OCI-M2 (cell line): ENCODE measurements around the gene BCAM.
A peak's percentile ranks its signal among the peaks of the same experiment; 100 is the strongest.
"Not testable (repeated sequence)": the region's sequence is repeated elsewhere in the genome, so short reads cannot be mapped to it uniquely, and the experiment has no call there.

Source experiments
- DNase-seq: peaks from one replicate; lab custom pipeline; 2025; ENCODE audit not compliant: unreplicated experiment; lab: John Stamatoyannopoulos, UW

Gene BCAM

DNA sequence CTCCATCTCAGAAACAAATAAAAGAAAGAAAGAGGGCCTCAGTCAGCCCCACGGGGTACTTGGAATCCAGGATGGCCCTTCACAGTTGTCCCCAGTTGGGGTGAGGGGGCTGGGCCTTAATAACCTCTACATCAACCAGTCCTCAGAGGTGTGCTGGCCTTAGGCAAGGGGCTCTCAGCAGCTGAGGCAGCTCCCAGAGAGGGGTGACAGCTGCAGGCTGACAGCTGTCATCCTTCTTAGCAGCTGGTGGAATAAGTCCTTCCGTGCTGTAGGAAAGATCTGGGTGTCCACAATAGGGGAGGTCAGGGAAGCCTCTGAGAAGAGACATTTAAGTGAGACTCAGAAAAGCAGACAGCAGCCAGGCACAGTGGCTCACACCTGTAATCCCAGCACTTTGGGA is 7.4 kb downstream of the BCAM start:
- DNase-seq, result no peak

DNA sequence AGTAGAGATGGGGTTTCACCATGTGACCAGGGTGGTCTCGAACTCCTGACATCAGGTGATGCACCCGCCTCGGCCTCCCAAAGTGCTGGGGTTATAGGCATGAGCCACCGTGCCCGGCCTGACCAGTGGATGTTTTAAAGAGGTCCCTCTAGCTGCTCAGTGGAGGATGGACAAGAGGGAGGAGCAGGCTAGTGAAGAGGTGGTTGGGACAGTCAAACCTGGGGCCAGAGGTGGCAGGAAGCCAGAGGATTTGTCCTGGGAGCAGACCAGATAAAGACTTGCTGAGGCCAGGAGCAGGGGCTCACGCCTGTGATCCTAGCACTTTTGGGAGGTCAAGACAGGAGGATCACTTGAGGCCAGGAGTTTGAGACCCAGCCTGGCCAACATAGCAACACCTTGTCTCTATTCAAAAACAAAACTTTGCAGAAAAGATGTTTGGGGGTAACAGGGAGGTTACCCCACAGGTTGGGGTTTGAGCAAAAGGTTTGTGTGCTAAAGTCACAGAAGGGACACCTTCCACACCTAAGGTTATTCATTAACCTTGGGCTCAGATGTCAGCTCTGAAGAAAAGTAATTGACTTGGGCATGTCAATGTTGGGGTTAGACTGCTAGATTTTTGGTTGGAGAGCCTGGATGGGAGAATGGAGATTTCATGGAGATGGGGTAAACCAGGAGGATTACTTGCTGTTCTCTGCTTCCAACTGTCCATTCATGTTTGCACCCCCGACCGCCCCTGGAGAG is 9.0 kb downstream of the BCAM start:
- DNase-seq, result no peak

DNA sequence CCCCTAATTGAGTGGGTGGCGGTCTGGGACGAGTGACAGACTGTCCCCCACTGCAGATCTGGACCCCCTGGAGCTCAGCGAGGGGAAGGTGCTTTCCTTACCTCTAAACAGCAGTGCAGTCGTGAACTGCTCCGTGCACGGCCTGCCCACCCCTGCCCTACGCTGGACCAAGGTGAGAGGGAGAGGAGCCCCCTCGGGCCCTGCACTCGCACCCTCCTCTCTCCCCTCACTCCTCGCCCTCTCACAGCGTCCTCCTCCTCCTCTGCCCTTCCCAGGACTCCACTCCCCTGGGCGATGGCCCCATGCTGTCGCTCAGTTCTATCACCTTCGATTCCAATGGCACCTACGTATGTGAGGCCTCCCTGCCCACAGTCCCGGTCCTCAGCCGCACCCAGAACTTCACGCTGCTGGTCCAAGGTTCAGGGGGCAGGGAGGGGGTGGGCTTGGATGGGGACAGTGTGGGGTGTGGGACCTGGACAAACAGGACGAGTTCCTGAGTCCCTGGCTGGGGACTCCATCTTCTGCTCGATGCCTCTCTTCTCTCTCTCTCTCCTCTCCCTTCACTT is 9.6 kb downstream of the BCAM start:
- no peak for DNase-seq

DNA sequence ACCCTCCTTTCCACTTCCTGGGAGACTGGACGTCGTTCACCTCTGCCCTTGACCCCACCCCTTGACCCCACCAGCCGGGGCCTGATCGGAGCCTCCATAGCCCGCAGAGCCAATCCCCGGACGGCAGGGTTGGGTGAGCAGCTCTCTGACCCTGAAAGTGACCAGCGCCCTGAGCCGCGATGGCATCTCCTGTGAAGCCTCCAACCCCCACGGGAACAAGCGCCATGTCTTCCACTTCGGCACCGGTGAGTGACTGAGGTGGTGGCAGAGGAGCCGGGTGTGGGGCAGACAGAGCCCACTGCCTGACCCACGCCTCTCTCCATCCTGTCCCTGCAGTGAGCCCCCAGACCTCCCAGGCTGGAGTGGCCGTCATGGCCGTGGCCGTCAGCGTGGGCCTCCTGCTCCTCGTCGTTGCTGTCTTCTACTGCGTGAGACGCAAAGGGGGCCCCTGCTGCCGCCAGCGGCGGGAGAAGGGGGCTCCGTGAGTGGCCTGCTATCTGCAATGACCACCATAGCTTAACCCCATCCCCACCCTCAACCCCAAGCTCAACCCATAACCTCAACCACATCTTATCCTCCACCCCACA is 10.4 kb downstream of the BCAM start:
- DNase-seq, result no peak

DNA sequence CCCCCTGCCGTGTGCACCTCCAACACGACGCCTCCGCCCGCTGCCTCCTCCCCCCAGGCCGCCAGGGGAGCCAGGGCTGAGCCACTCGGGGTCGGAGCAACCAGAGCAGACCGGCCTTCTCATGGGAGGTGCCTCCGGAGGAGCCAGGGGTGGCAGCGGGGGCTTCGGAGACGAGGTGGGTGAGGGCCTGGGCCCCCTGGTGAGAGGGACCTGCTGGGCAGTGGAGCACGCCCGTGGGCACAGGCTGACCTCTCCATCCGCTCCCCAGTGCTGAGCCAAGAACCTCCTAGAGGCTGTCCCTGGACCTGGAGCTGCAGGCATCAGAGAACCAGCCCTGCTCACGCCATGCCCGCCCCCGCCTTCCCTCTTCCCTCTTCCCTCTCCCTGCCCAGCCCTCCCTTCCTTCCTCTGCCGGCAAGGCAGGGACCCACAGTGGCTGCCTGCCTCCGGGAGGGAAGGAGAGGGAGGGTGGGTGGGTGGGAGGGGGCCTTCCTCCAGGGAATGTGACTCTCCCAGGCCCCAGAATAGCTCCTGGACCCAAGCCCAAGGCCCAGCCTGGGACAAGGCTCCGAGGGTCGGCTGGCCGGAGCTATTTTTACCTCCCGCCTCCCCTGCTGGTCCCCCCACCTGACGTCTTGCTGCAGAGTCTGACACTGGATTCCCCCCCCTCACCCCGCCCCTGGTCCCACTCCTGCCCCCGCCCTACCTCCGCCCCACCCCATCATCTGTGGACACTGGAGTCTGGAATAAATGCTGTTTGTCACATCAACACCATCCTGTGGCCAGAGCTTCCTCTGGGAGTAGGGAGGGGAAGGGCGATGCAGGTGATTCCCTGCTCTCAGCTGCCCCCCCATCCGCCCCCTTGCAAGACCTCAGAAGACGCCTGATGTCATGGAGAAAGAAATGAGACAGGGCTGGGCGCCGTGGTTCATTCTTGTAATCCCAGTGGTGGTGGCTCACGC is 12.0 kb downstream of the BCAM start:
- DNase-seq, result no peak

DNA sequence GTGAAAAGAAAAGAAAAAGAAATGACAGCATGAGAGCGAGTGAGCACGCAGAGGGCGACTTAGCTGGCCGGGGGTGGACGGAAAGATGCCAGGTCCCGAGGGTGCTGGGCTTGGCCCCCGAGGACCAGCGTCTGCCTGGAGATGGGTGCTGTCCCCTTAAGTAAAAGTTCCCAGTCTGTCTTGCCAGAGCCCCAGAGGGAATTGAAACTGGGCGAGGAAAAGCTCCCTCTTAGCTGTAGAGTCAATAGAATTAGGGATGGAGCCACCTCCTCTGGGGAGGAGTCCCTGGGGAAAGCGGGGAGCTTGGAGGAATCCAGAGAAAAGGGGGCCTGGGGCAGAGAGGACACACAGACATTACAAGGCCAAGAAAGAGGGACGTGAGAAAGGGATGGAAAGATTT is 13.3 kb downstream of the BCAM start:
- DNase-seq, result no peak

DNA sequence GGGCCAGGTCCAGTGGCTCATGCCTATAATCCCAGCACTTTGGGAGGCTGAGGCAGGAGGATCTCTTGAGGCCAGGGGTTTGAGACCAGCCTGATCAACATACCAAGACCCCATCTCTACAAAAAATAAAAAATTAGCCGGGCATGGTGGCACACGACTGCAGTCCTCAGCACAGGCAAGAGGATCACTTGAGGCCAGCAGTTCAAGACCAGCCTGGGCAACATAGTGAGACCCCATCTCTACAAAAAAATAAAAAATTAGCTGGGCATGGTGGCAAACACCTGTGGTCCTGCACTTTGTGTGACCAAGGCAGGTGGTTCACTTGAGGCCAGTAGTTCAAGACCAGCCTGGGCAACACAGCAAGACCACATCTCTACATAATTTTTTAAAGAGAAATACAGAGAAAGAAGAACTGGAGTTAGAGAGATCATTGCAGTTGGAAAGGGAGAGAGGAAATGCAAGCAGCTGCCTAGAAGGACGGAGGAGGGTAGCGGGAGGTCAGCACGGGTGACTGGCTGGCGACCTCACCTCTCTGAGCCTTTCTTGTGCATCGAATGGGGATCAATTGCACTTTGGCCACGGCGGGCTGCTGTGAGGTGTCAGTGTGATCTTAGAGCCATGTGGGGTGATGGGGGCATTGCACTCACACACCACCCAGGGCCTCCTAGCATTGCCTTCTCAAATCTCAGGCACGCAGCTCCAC is 13.9 kb downstream of the BCAM start:
- DNase-seq, result no peak

DNA sequence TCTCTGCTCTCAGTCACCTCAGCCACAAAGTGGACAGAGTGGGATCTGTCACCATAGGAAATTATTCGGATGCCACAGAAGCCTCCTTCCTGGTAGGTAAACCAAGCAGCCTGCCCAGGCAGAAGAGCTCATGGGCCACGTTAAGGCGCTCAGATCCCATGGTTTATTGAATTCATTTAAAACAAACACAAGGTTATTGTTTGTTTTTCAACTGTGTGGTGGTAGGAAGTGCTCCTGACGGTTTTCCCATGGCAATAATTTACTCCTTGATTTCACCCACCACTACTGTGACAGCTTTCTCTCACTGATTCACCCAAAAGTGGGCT is 14.4 kb downstream of the BCAM start:
- no peak for DNase-seq

DNA sequence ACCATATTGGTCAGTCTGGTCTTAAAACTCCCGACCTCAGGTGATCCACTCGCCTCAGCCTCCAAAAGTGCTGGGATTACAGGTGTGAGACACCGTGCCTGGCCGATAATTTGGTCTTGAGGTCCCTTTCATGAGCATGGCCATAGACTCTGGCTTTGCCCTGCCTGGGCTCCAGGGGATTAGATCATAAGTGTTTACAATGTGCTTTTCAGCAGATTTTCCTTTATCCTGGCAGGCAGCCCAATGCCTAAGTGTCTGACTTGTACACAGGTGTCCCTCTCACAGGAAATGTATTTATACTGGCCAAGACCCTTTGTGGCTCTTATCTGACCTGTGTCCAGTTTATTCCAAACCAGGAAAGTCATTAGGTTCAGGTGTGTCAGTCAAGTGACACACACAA is 15.9 kb downstream of the BCAM start:
- DNase-seq, result no peak

DNA sequence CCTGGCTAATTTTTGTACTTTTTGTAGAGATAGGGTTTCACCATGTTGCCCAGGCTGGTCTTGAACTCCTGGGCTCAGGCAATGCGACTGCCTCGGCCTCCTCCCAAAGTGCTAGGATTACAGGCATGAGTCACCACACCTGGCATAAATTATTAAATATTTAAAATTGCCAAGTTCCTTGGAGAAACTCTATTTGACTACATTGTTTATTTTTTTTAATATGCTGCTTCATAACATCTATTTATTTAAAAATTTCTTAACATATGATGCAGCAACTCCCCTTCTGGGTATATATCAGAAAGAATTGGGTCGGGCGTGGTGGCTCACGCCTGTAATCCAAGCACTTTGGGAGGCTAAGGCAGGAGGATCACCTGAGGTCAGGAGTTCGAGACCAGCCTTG is 24.0 kb downstream of the BCAM start:
- DNase-seq, result not testable (repeated sequence)

DNA sequence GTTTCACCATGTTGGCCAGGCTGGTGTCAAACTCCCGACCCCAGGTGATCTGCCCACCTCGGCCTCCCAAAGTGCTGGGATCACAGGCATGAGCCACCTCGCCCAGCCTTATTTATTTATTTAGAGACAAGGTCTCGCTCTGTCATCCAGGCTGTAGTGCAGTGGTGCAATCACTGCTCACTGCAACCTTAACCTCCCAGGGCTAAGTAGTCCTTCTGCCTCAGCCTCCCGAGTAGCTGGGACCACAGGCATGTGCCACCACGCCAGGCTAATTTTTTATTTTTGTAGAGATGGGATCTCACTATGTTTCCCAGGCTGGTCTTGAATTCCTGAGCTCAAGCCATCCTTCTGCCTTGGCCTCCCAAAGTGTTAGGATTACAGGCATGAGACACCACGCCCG is 25.5 kb downstream of the BCAM start:
- not testable (repeated sequence) for DNase-seq

DNA sequence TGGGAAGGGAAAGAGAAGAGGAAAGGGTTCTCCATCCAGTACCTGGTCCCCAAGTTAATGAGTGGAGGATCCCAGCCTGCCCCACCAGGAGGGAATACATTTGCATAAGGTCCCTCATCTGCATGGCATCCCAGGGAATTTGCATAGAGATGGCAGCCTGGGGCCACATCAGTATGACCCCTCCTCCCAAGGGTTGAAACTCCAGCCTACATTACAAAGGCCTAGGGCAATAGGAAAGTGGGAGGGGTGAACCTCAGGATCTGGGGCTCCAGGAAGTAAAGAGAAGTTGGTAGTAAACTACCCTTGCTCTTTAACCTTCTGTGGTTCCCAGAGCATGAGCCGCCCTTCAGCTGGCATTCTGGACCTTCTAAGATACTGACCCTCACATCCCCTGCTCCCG is 30.4 kb downstream of the BCAM start:
- no peak for DNase-seq

DNA sequence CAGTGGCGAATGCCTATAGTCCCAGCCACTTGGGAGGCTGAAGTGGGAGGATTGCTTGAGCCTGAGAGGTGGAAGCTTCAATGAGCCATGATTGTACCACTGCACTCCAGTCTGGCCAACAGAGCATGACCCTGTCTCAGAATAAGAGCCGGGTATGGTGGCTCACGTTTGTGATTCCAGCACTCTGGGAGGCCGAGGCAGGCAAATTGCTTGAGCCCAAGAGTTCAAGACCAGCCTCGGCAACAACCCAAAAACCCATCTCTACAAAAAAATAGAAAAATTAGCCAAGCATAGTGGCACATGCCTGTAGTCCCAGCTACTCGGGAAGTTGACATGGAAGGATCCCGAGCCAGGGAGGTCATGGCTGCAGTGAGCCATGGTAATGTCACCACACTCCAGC is 31.9 kb downstream of the BCAM start:
- no peak for DNase-seq

DNA sequence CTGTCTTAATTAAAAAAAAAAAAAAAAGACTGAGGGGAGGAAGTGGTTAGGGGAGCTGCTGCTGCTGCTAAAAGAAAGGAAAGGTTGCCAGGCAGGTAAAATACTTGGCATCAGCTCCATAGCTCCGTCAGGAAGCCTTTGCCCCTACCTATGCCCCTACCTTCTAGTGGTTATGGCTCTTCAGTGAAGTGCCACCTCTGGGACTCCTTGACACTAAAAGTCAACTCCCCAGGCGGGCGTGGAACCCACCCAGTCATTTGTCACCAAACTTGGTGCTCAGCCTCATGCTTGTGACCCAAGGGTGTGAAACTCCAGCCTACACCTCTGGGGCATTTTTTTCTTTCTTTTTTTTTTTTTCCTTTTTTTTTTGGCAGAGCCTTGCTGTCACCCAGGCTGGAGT is 32.3 kb downstream of the BCAM start:
- no peak for DNase-seq

DNA sequence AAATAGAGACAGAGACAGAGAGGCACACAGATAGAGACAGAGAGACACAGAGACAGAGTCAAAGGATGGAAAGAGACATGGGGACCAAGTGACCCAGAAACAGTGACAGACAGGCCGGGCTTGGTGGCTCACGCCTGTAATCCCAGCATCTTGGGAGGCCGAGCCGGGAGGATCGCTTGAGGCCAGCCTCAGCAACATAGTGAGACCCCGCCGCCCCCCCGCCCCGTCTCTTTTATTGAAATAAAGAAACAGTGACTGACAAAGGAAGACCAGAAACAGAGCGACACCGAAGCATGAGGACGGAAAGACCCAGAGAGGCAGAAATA is 36.3 kb downstream of the BCAM start:
- DNase-seq, result no peak

DNA sequence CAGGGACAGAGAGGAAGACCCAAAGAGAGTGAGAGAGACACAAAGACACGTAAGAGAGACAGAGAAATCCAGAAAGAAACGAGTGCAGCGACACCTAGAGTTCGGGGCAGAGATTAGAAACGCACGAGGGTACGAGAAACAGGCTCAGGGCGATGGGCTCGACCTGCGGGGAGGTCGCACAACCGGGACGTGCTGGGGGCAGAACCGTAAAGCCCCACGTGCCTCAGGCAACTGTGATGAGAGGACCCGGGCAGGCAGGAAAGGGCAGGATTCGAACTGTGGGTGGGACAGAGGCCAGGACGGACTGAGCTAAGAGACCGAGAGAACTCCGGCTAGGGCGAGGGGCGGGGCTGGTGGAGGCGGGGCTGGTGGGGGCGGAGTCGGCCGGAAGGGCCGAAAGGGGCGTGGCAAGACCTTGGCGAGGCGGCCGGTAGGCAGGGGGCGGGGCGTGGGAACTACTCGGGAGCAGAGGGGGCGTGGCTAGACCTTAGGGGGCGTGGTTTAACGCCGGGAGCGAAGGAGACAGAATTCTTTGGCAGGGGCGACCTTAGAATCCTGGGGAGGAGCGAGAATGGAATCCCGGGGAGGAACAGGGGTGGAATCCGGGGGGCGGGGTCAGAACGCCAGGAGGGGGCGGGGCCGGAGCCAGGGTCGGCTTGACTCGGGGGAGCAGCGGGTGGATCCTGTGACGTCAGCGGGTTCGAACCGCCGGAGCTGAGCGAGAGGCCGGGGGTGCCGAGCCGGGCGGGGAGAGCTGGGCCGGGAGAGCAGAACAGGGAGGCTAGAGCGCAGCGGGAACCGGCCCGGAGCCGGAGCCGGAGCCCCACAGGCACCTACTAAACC is 36.9 kb downstream of the BCAM start, which contains the start of gene NECTIN2:
Gene NECTIN2, plus strand, starts transcription at position 686 of the 843 bp plus-strand sequence. CDS start 229 bp downstream, outside the sequence.
- peak; percentile 95 for DNase-seq

DNA sequence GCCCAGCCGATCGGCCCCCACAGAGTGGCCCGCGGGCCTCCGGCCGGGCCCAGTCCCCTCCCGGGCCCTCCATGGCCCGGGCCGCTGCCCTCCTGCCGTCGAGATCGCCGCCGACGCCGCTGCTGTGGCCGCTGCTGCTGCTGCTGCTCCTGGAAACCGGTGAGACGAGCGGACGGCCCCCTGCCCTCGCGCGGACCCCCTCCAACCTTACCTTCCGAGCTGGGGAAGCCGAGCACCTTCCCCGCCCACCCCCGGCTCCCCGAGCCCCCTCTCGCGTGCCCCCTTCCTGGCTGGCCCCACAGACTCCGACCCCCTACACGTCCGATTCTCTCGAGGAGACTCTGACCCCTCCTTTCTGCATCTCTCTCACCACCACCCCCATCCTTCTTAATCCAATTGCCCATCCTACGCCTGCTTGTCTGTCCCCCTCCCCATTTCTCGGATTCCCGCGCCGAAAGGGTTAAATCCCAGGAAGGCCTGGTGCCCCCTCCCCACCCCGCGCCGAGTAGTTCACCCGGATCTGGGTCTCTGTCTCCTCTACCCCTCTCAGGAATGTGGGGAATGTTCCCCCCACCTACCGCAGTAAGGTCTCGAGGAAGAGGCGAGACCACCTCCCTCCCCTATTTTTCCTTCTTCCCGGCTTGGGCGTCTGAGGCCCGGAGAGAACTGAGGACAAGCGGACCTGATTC is 37.7 kb downstream of the BCAM start:
- DNase-seq, result no peak

DNA sequence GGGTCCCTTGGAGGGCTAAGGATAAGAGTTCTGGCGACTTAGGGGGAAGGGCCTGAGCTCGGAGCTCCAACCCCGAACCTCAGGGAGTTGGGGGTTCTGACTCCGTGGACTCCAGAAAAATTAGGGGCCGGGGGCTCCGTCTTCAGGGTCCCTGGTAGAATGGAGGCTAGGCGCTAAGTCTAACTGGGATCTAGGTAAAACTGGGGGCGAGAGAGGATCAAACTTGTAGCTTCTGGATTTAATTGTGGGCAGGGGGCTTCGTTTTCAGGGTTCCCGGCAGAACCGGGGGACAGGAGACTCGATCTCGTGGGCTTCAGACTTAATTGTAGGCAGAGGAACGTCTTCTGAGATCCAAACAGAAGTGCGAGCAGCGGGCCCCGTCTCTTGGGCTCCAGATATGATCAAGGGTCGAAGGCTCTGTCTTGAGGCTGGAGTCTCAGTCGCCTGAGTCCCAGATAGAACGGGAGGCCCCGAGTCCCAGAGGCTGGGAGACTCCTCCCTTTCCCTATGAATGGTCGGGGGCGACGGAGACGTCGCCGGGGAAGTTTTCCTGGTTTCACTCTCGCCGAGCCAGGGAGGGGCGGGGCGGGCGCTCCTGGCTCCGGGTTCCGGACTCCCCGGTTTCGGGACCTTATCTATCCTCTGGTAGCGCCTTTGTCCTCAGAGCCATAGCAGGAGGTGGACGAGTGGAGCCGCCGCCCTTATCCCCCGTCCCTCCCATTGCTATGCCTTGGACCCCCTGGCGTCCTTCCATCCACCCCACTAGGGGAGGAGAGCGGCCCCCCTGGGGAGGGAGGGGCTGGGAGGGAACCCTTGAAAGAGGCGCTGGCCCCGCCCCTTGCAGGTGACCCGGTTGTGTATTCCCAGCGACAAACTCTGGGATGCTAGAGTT is 38.5 kb downstream of the BCAM start:
- DNase-seq, result no peak
